Neural cell (in vitro differentiated cells): ENCODE results near the gene CLCNKA. TPM values are rescaled to one million over a fixed set of nuclear protein-coding genes. Genes with fewer than 3 reads are reported as not detected.

Experiments used
- H2AFZ ChIP-seq: fragments of 200-600, 300-800 bp; sonication (generic), shearing (Covaris generic); 2 replicates; pipeline ENCODE4 v1.6.0; 2014; ENCODE audit warnings: low read depth, mild to moderate bottlenecking, antibody characterized with exemption, low read length, moderate library complexity
- H3F3A ChIP-seq: fragments of 200-600 bp; shearing (Covaris generic); 2 replicates; pipeline ENCODE4 v1.6.1; 2016; ENCODE audit warnings: mild to moderate bottlenecking, moderate library complexity, mixed read lengths, antibody characterized with exemption, low read length; ENCODE audit not compliant: insufficient read depth, poor library complexity, severe bottlenecking
- H3K27ac ChIP-seq: fragments of 200-600, 300-800 bp; sonication (generic), shearing (Covaris generic); 2 replicates; pipeline ENCODE4 v1.5.1; 2014; ENCODE audit warnings: mild to moderate bottlenecking, low read length, moderate library complexity
- H3K27me3 ChIP-seq: fragments of 300-800, 200-600 bp; sonication (generic), shearing (Covaris generic); 2 replicates; pipeline ENCODE4 v1.6.0; 2014; ENCODE audit warnings: mild to moderate bottlenecking, low read depth, low read length, moderate library complexity; ENCODE audit not compliant: insufficient read depth
- H3K36me3 ChIP-seq: fragments of 300-800, 200-600 bp; sonication (generic), shearing (Covaris generic); 2 replicates; pipeline ENCODE4 v1.5.1; 2014; ENCODE audit warnings: mild to moderate bottlenecking, antibody characterized with exemption, low read length, moderate library complexity; ENCODE audit not compliant: insufficient read depth
- H3K4me2 ChIP-seq: fragments of 300-800, 200-600 bp; sonication (generic), shearing (Covaris generic); 2 replicates; pipeline ENCODE4 v1.6.0; 2014; ENCODE audit warnings: mild to moderate bottlenecking, low read length
- H3K4me3 ChIP-seq: fragments of 300-800, 200-600 bp; sonication (generic), shearing (Covaris generic); 2 replicates; pipeline ENCODE4 v1.5.1; 2014; ENCODE audit warnings: mild to moderate bottlenecking, low read length, moderate library complexity
- H3K79me2 ChIP-seq: fragments of 200-600 bp; shearing (Covaris generic); replicated peaks from 2 replicates; pipeline ENCODE4 v1.6.0; 2014; ENCODE audit warnings: mild to moderate bottlenecking, low read length, moderate library complexity; ENCODE audit not compliant: insufficient read depth
- H3K9ac ChIP-seq: fragments of 300-800, 200-600 bp; sonication (generic), shearing (Covaris generic); 2 replicates; pipeline ENCODE4 v1.6.1; 2016; ENCODE audit warnings: mild to moderate bottlenecking, low read length, mixed read lengths
- H3K9me2 ChIP-seq: fragments of 200-600 bp; shearing (Covaris generic); 2 replicates; pipeline ENCODE4 v1.6.1; 2016; ENCODE audit warnings: mild to moderate bottlenecking, low read length, mixed read lengths; ENCODE audit not compliant: insufficient read depth
- H3K9me3 ChIP-seq: fragments of 200-600, 300-800 bp; sonication (generic), shearing (Covaris generic); 2 replicates; pipeline ENCODE4 v1.6.1; 2016; ENCODE audit warnings: mild to moderate bottlenecking, mixed run types, low read length, moderate library complexity, mixed read lengths
- H4K20me1 ChIP-seq: fragments of 200-600 bp; shearing (Covaris generic); 2 replicates; pipeline ENCODE4 v1.6.1; 2016; ENCODE audit warnings: mild to moderate bottlenecking, mixed run types; ENCODE audit not compliant: insufficient read depth
- EP300 ChIP-seq: fragments of 450-650 bp; conservative IDR thresholded peaks from 2 replicates; pipeline ENCODE4 v1.6.1; 2014; ENCODE audit warnings: antibody characterized with exemption, mild to moderate bottlenecking, moderate library complexity; ENCODE audit not compliant: poor library complexity, severe bottlenecking
- EZH2 ChIP-seq: fragments of 200-600, 300-800 bp; shearing (Covaris generic), sonication (generic); IDR thresholded peaks from 2 replicates; pipeline ENCODE4 v1.6.1; 2014; ENCODE audit warnings: antibody characterized with exemption, low read length, borderline replicate concordance, mild to moderate bottlenecking; ENCODE audit not compliant: insufficient read depth, poor library complexity, severe bottlenecking
- MXI1 ChIP-seq: fragments of 450-650 bp; conservative IDR thresholded peaks from 2 replicates; pipeline ENCODE4 v1.6.1; 2014; ENCODE audit warnings: antibody characterized with exemption, mild to moderate bottlenecking; ENCODE audit not compliant: poor library complexity, severe bottlenecking
- POLR2AphosphoS5 ChIP-seq: IDR thresholded peaks from 2 replicates; pipeline ENCODE4 v1.6.1; 2012
- RAD21 ChIP-seq: fragments of 450-650 bp; conservative IDR thresholded peaks from 2 replicates; pipeline ENCODE4 v1.6.1; 2014; ENCODE audit warnings: antibody characterized with exemption, mild to moderate bottlenecking, moderate library complexity
- REST ChIP-seq: IDR thresholded peaks from 2 replicates; pipeline ENCODE4 v1.6.1; 2012; ENCODE audit warnings: borderline replicate concordance
- SMC3 ChIP-seq: fragments of 450-650 bp; conservative IDR thresholded peaks from 2 replicates; pipeline ENCODE4 v1.6.1; 2014; ENCODE audit warnings: antibody characterized with exemption, mild to moderate bottlenecking, moderate library complexity; ENCODE audit not compliant: poor library complexity
- TAF1 ChIP-seq: IDR thresholded peaks from 2 replicates; pipeline ENCODE4 v1.6.1; 2012; ENCODE audit warnings: low read depth
- polyA plus RNA-seq: library from polyadenylated mRNA; depleted of rRNA; stranded (reverse); fragments of >200 nt; gene quantifications from 2 replicates; pipeline ENCODE4 v1.2.3, GENCODE V29; 2014
- TF ChIP-seq, protein P1 (sequence below): fragments of 450-650 bp; IDR thresholded peaks from 2 replicates; pipeline ENCODE4 v1.5.1; 2014; ENCODE audit warnings: antibody characterized with exemption, mild to moderate bottlenecking, moderate library complexity; ENCODE audit not compliant: poor library complexity, severe bottlenecking

Gene CLCNKA
- polyA plus RNA-seq, 1 donor from 2014 or later = not detected

DNA sequence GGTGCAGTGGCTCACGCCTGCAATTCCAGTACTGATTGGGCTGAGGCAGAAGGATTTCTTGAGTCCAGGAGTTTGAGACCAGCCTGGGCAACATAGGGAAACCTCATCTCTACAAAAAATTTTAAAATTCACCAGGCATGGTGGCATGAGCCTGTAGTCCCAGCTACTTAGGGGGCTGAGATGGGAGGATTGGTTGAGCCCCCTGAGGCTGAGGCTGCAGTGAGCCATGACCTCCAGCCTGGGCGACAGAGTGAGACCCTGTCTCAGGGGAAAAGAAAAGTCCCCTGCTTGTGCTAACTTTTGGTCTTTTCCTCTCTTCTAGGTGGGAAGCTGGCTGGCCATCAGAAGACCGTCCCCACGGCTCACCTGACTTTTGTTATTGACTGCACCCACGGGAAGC, 16.2 kb upstream of the CLCNKA start:
- Histone ChIP-seq H4K20me1 (no peaks in the 10 kb centered on the region), H3K9me3 (no peaks in the 10 kb centered on the region), H3K27ac (no peak overlapping the region), H3K9me2 (no peaks in the 10 kb centered on the region), H3K9ac (no peak overlapping the region), H3F3A (no peaks in the 10 kb centered on the region), H3K36me3 (no peaks in the 10 kb centered on the region), H3K4me2 (no peak overlapping the region), H3K79me2 (no peaks in the 10 kb centered on the region), H3K27me3 (no peaks in the 10 kb centered on the region), H3K4me3 (no peak overlapping the region), H2AFZ (no peak overlapping the region)
- no peak for TF ChIP-seq RAD21
- TF ChIP-seq REST = no peak
- no peak for TF ChIP-seq POLR2AphosphoS5
- TF ChIP-seq, protein P1, sequence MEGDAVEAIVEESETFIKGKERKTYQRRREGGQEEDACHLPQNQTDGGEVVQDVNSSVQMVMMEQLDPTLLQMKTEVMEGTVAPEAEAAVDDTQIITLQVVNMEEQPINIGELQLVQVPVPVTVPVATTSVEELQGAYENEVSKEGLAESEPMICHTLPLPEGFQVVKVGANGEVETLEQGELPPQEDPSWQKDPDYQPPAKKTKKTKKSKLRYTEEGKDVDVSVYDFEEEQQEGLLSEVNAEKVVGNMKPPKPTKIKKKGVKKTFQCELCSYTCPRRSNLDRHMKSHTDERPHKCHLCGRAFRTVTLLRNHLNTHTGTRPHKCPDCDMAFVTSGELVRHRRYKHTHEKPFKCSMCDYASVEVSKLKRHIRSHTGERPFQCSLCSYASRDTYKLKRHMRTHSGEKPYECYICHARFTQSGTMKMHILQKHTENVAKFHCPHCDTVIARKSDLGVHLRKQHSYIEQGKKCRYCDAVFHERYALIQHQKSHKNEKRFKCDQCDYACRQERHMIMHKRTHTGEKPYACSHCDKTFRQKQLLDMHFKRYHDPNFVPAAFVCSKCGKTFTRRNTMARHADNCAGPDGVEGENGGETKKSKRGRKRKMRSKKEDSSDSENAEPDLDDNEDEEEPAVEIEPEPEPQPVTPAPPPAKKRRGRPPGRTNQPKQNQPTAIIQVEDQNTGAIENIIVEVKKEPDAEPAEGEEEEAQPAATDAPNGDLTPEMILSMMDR = no peak
- TF ChIP-seq MXI1 = no peak
- TF ChIP-seq TAF1 = no peak
- TF ChIP-seq EZH2 = no peak
- no peak for TF ChIP-seq SMC3
- no peak for TF ChIP-seq EP300

GRCh38 chr1:16006010-16006409, 15.8 kb upstream of the CLCNKA start:
- Histone ChIP-seq H3K9ac (no peak overlapping the region), H3K9me3 (no peaks in the 10 kb centered on the region), H3K4me2 (no peak overlapping the region)

More at GRCh38 chr1:16006010-16006409, 15.8 kb upstream of the CLCNKA start:
- no peaks in the 10 kb centered on the region for H3K36me3 ChIP-seq
- H3K4me3 ChIP-seq = no peak overlapping the region
- no peaks in the 10 kb centered on the region for H3K27me3 ChIP-seq
- no peak overlapping the region for H3K27ac ChIP-seq
- no peaks in the 10 kb centered on the region for H3F3A ChIP-seq
- no peaks in the 10 kb centered on the region for H3K79me2 ChIP-seq
- TF ChIP-seq MXI1 (no peak), EP300 (no peak), RAD21 (no peak), SMC3 (no peak), POLR2AphosphoS5 (no peak), TAF1 (no peak), REST (no peak), EZH2 (no peak)
- TF ChIP-seq, protein P1 = no peak
- no peaks in the 10 kb centered on the region for H4K20me1 ChIP-seq
- H3K9me2 ChIP-seq = no peaks in the 10 kb centered on the region
- no peak overlapping the region for H2AFZ ChIP-seq
